RWPE2 (cell line): ENCODE results near the gene PDE8A.

Experiments
- ATAC-seq: fragments of 200-7000 bp; cut with Tn5 transposase; 3 replicates; pipeline ENCODE4 v1.9.1; 2021; ENCODE audit warnings: low read depth
- DNase-seq: peaks from one replicate; pipeline ENCODE4 v3.0.0-alpha.2; 2020; ENCODE audit warnings: low spot score
- H3K27ac ChIP-seq: fragments of 450-650 bp; 2 replicates; pipeline ENCODE4 v1.5.1; 2017; ENCODE audit warnings: mild to moderate bottlenecking; ENCODE audit not compliant: poor library complexity, severe bottlenecking
- H3K27me3 ChIP-seq: fragments of 250-450 bp; sonication (Bioruptor Pico); 2 replicates; pipeline ENCODE4 v1.5.1; 2021; ENCODE audit warnings: mild to moderate bottlenecking, moderate library complexity; ENCODE audit not compliant: insufficient read depth, poor library complexity, severe bottlenecking
- H3K36me3 ChIP-seq: fragments of 250-450 bp; sonication (Bioruptor Pico); 2 replicates; pipeline ENCODE4 v1.5.1; 2020; ENCODE audit warnings: low read depth, mild to moderate bottlenecking, moderate library complexity
- H3K4me1 ChIP-seq: fragments of 250-450 bp; sonication (Bioruptor Pico); 2 replicates; pipeline ENCODE4 v1.5.1; 2021; ENCODE audit warnings: mild to moderate bottlenecking, moderate library complexity; ENCODE audit not compliant: insufficient read depth, poor library complexity, severe bottlenecking
- H3K4me3 ChIP-seq: fragments of 250-450 bp; sonication (Bioruptor Pico); 2 replicates; pipeline ENCODE4 v1.5.1; 2021; ENCODE audit warnings: mild to moderate bottlenecking, moderate library complexity; ENCODE audit not compliant: severe bottlenecking
- H3K9me3 ChIP-seq: fragments of 250-450 bp; sonication (Bioruptor Pico); 2 replicates; pipeline ENCODE4 v1.5.1; 2021; ENCODE audit warnings: mild to moderate bottlenecking, moderate library complexity; ENCODE audit not compliant: severe bottlenecking
- TF ChIP-seq, protein P1 (sequence below): fragments of 450-650 bp; IDR thresholded peaks from one replicate; pipeline ENCODE4 v1.5.1; 2017; ENCODE audit warnings: mild to moderate bottlenecking, moderate library complexity; ENCODE audit not compliant: poor library complexity, severe bottlenecking

Gene PDE8A, protein sequence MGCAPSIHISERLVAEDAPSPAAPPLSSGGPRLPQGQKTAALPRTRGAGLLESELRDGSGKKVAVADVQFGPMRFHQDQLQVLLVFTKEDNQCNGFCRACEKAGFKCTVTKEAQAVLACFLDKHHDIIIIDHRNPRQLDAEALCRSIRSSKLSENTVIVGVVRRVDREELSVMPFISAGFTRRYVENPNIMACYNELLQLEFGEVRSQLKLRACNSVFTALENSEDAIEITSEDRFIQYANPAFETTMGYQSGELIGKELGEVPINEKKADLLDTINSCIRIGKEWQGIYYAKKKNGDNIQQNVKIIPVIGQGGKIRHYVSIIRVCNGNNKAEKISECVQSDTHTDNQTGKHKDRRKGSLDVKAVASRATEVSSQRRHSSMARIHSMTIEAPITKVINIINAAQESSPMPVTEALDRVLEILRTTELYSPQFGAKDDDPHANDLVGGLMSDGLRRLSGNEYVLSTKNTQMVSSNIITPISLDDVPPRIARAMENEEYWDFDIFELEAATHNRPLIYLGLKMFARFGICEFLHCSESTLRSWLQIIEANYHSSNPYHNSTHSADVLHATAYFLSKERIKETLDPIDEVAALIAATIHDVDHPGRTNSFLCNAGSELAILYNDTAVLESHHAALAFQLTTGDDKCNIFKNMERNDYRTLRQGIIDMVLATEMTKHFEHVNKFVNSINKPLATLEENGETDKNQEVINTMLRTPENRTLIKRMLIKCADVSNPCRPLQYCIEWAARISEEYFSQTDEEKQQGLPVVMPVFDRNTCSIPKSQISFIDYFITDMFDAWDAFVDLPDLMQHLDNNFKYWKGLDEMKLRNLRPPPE

DNA sequence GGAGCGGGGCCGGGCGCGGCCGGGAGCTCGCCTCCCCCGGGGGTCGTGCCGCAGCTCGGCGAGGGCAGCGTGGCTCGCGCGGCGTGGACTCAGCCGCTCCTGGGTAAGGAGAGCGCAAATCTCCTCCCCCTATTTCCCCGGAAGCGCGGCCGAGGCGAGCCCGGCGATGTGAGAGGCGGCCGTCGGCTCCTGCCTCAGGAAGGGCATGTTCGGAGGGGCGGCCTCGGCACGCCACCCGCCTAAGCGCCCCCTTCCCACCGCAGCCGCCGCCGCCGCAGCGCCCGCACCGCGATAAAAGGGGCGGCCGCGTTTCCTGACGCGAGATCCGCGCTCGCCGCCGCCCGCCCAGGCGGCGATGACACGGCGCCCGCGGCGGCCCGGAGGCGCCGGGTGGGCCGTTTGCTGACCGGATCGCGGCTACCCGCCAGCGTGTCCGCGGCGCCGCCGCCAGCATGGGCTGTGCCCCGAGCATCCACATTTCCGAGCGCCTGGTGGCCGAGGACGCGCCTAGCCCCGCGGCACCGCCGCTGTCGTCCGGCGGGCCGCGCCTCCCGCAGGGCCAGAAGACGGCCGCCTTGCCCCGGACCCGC is at the start of gene PDE8A:
TSS of gene PDE8A (plus strand) at position 146 of the 590 bp plus-strand sequence. CDS start at position 453, 307 bp downstream.
- H3K27me3 ChIP-seq, result no peaks in the 10 kb centered on the region
- no peak for DNase-seq

DNA sequence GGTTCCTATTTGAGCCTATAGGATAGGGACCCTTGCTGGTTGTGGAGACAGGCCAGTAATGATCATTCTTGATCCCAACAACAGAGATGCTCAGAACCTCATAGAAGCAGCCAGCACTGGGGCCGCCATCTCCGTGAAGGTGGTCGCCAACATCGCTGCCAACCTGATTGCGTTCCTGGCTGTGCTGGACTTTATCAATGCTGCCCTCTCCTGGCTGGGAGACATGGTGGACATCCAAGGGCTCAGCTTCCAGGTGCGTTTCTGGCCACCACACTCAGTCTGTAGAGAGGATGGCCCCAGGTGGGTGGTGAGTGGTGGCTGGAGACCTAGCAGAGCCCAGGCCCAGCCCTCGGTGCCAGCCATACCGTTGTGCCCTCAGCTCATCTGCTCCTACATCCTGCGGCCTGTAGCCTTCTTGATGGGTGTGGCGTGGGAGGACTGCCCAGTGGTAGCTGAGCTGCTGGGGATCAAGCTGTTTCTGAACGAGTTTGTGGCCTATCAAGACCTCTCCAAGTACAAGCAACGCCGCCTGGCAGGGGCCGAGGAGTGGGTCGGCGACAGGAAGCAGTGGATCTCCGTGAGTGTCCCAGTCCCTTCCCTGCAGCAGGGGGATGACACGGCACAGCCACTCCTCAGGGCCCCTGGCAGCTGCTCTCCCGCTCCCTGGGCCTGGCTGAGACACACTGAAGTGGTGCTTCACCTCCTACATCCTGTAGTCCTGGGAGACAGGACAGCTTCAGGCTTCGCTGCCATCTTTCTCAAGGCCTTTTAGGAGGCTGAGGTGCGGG is 46.5 kb upstream of the PDE8A start:
- TF ChIP-seq, protein P1, sequence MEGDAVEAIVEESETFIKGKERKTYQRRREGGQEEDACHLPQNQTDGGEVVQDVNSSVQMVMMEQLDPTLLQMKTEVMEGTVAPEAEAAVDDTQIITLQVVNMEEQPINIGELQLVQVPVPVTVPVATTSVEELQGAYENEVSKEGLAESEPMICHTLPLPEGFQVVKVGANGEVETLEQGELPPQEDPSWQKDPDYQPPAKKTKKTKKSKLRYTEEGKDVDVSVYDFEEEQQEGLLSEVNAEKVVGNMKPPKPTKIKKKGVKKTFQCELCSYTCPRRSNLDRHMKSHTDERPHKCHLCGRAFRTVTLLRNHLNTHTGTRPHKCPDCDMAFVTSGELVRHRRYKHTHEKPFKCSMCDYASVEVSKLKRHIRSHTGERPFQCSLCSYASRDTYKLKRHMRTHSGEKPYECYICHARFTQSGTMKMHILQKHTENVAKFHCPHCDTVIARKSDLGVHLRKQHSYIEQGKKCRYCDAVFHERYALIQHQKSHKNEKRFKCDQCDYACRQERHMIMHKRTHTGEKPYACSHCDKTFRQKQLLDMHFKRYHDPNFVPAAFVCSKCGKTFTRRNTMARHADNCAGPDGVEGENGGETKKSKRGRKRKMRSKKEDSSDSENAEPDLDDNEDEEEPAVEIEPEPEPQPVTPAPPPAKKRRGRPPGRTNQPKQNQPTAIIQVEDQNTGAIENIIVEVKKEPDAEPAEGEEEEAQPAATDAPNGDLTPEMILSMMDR, result peak; percentile 40
- H3K36me3 ChIP-seq, result no peaks in the 10 kb centered on the region

More for the DNA sequence above, at the start of gene PDE8A:
- peak within 1 kb of the TSS; percentile 60 for H3K27ac ChIP-seq
- TF ChIP-seq, protein P1, result no peak
- ATAC-seq, result peak; percentile 2; the same call in 2 of the 3 replicates
- H3K9me3 ChIP-seq, result no peaks in the 10 kb centered on the region
- H3K4me3 ChIP-seq, result peak within 1 kb of the TSS; percentile 90
- peaks cover 15% of the 10 kb centered on the region for H3K4me1 ChIP-seq
- no peaks in the 10 kb centered on the region for H3K36me3 ChIP-seq

DNA sequence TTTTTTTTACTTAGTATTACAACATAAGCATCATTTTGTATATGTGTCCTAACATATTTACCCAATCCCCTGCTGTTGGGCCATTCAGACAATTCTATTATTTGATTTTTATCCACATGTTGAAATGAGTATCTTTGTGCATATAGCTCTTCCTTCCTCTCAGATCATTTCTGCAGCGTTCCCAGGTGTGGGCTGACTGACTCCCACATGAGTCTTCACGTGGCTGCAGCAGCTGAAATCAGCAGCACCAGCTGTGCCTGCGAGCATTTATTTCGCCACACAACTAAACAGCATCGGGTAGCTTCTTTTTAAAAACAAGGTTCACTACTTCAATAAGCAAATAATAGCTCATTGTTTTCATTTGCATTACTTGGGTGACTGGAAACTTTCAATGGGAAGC is 44.5 kb upstream of the PDE8A start:
- Histone ChIP-seq H3K36me3 (no peaks in the 10 kb centered on the region), H3K27ac (no peak overlapping the region), H3K4me1 (no peaks in the 10 kb centered on the region), H3K4me3 (no peak overlapping the region), H3K27me3 (no peaks in the 10 kb centered on the region), H3K9me3 (no peaks in the 10 kb centered on the region)
- peak; percentile 56; the same call in 1 of the 3 replicates for ATAC-seq
- no peak for DNase-seq
- TF ChIP-seq, protein P1, result no peak

More for the DNA sequence above, 46.5 kb upstream of the PDE8A start:
- H3K27me3 ChIP-seq, result no peaks in the 10 kb centered on the region
- no peaks in the 10 kb centered on the region for H3K9me3 ChIP-seq
- ATAC-seq, result peak; percentile 23; the same call in 1 of the 3 replicates
- DNase-seq, result no peak
- H3K4me3 ChIP-seq, result no peak overlapping the region
- H3K4me1 ChIP-seq, result peaks cover 2% of the 10 kb centered on the region
- no peak overlapping the region for H3K27ac ChIP-seq

GRCh38 chr15:84938726-84939125 is 42.9 kb upstream of the PDE8A start:
- Histone ChIP-seq H3K27ac (no peak overlapping the region), H3K36me3 (no peaks in the 10 kb centered on the region), H3K27me3 (no peaks in the 10 kb centered on the region), H3K4me3 (no peak overlapping the region), H3K4me1 (no peaks in the 10 kb centered on the region), H3K9me3 (no peaks in the 10 kb centered on the region)
- TF ChIP-seq, protein P1, result no peak
- DNase-seq (no peak), ATAC-seq (no peak)
